ENCODE results near the gene C16orf87. TPM values are rescaled to one million over a fixed set of nuclear protein-coding genes. Genes with fewer than 3 reads are reported as not detected.

The C16orf87 gene
- total RNA-seq, 1 experiment from 2014 or later: 22.5 TPM

DNA sequence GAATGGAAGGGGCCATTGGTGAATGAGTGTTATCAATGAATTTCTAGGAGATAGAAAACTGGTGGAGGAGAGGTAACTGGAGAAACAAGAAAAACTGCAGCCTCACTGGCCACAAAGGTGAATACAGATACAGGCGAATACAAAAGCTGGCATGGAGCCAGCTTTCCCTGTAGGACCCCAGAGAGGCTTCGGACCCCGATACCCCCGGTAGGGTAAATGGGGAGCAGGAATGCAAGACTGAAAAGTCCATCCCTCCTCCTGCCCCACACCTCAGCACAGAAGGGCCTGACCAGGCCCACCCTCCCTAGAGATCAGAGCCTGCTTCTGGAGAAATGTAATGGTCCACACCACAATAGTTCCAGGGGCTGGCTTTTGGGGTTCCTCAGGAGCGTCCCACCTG is 78.0 kb downstream of the C16orf87 start:
- Mint-ChIP-seq H3K9me3 (no peaks in the 10 kb centered on the region), H3K27ac (no peak overlapping the region), H3K27me3 (ENCODE audit: low read depth) (no peaks in the 10 kb centered on the region), H3K4me3 (no peak overlapping the region), H3K4me1 (peaks cover 31% of the 10 kb centered on the region), H3K36me3 (no peaks in the 10 kb centered on the region)
- ATAC-seq: no peak
- DNase-seq (ENCODE audit: low spot score): no peak
- ChIA-PET CTCF (no interaction called here), POLR2A (no interaction called here)
- TF ChIP-seq TEAD4 (CRISPR knock-in tag; IDR thresholded peaks at IDR 0.05): no peak
- TF ChIP-seq GABPB1 (CRISPR knock-in tag; IDR thresholded peaks at IDR 0.05): no peak
- TF ChIP-seq ZNF263 (CRISPR knock-in tag; IDR thresholded peaks at IDR 0.05; ENCODE audit: low read depth): no peak
- no peak for TF ChIP-seq HMGXB4 (CRISPR knock-in tag; IDR thresholded peaks at IDR 0.05)
- TF ChIP-seq, protein P1, sequence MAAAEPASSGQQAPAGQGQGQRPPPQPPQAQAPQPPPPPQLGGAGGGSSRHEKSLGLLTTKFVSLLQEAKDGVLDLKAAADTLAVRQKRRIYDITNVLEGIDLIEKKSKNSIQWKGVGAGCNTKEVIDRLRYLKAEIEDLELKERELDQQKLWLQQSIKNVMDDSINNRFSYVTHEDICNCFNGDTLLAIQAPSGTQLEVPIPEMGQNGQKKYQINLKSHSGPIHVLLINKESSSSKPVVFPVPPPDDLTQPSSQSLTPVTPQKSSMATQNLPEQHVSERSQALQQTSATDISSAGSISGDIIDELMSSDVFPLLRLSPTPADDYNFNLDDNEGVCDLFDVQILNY (CRISPR knock-in tag; IDR thresholded peaks at IDR 0.05): no peak
- no peak for TF ChIP-seq GRHL2 (CRISPR knock-in tag; IDR thresholded peaks at IDR 0.05; ENCODE audit: insufficient replicate concordance, severe bottlenecking)
- TF ChIP-seq PRRX2 (CRISPR knock-in tag; IDR thresholded peaks at IDR 0.05): no peak
- no peak for TF ChIP-seq SMAD3 (CRISPR knock-in tag; IDR thresholded peaks at IDR 0.05; ENCODE audit: borderline replicate concordance)
- no peak for TF ChIP-seq USF2 (CRISPR knock-in tag; IDR thresholded peaks at IDR 0.05)
- TF ChIP-seq ZNF232 (CRISPR knock-in tag; IDR thresholded peaks at IDR 0.05): no peak

GRCh38 chr16:46751381-46751780 is 79.6 kb downstream of the C16orf87 start:
- H3K27ac Mint-ChIP-seq: no peak overlapping the region
- CTCF ChIA-PET: no interaction called here
- DNase-seq (ENCODE audit: low spot score) (no peak), ATAC-seq (no peak)
- peaks cover 23% of the 10 kb centered on the region for H3K4me1 Mint-ChIP-seq
- no peaks in the 10 kb centered on the region for H3K27me3 Mint-ChIP-seq (ENCODE audit: low read depth)
- POLR2A ChIA-PET: no interaction called here
- H3K9me3 Mint-ChIP-seq: no peaks in the 10 kb centered on the region
- no peak overlapping the region for H3K4me3 Mint-ChIP-seq
- no peaks in the 10 kb centered on the region for H3K36me3 Mint-ChIP-seq
- TF ChIP-seq FOXP1 (CRISPR knock-in tag; IDR thresholded peaks at IDR 0.05; ENCODE audit: borderline replicate concordance) (no peak), ZNF512 (CRISPR knock-in tag; IDR thresholded peaks at IDR 0.05; ENCODE audit: borderline replicate concordance) (no peak), FOXP4 (CRISPR knock-in tag; IDR thresholded peaks at IDR 0.05) (no peak), USF1 (CRISPR knock-in tag; IDR thresholded peaks at IDR 0.05) (no peak), IRF2 (CRISPR knock-in tag; IDR thresholded peaks at IDR 0.05; ENCODE audit: borderline replicate concordance, low read depth) (no peak), KAT7 (CRISPR knock-in tag; IDR thresholded peaks at IDR 0.05; ENCODE audit: borderline replicate concordance) (no peak), TEAD4 (CRISPR knock-in tag; IDR thresholded peaks at IDR 0.05) (no peak), TP53 (CRISPR knock-in tag; IDR thresholded peaks at IDR 0.05) (no peak)
- TF ChIP-seq, protein P2, sequence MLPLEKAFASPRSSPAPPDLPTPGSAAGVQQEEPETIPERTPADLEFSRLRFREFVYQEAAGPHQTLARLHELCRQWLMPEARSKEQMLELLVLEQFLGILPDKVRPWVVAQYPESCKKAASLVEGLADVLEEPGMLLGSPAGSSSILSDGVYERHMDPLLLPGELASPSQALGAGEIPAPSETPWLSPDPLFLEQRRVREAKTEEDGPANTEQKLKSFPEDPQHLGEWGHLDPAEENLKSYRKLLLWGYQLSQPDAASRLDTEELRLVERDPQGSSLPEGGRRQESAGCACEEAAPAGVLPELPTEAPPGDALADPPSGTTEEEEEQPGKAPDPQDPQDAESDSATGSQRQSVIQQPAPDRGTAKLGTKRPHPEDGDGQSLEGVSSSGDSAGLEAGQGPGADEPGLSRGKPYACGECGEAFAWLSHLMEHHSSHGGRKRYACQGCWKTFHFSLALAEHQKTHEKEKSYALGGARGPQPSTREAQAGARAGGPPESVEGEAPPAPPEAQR (CRISPR knock-in tag; IDR thresholded peaks at IDR 0.05): no peak
- TF ChIP-seq, protein P3, sequence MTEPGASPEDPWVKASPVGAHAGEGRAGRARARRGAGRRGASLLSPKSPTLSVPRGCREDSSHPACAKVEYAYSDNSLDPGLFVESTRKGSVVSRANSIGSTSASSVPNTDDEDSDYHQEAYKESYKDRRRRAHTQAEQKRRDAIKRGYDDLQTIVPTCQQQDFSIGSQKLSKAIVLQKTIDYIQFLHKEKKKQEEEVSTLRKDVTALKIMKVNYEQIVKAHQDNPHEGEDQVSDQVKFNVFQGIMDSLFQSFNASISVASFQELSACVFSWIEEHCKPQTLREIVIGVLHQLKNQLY (CRISPR knock-in tag; IDR thresholded peaks at IDR 0.05): no peak
- TF ChIP-seq, protein P4, sequence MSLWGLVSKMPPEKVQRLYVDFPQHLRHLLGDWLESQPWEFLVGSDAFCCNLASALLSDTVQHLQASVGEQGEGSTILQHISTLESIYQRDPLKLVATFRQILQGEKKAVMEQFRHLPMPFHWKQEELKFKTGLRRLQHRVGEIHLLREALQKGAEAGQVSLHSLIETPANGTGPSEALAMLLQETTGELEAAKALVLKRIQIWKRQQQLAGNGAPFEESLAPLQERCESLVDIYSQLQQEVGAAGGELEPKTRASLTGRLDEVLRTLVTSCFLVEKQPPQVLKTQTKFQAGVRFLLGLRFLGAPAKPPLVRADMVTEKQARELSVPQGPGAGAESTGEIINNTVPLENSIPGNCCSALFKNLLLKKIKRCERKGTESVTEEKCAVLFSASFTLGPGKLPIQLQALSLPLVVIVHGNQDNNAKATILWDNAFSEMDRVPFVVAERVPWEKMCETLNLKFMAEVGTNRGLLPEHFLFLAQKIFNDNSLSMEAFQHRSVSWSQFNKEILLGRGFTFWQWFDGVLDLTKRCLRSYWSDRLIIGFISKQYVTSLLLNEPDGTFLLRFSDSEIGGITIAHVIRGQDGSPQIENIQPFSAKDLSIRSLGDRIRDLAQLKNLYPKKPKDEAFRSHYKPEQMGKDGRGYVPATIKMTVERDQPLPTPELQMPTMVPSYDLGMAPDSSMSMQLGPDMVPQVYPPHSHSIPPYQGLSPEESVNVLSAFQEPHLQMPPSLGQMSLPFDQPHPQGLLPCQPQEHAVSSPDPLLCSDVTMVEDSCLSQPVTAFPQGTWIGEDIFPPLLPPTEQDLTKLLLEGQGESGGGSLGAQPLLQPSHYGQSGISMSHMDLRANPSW (CRISPR knock-in tag; conservative IDR thresholded peaks at IDR 0.05; ENCODE audit: low read depth): no peak
- TF ChIP-seq, protein P5, sequence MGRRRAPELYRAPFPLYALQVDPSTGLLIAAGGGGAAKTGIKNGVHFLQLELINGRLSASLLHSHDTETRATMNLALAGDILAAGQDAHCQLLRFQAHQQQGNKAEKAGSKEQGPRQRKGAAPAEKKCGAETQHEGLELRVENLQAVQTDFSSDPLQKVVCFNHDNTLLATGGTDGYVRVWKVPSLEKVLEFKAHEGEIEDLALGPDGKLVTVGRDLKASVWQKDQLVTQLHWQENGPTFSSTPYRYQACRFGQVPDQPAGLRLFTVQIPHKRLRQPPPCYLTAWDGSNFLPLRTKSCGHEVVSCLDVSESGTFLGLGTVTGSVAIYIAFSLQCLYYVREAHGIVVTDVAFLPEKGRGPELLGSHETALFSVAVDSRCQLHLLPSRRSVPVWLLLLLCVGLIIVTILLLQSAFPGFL (CRISPR knock-in tag; IDR thresholded peaks at IDR 0.05; ENCODE audit: borderline replicate concordance): no peak
